Brain microvascular endothelial cell (primary cell): ENCODE data around the gene FANCG.

Experiments used
- DNase-seq: peaks from one replicate; pipeline ENCODE4 v3.0.0-alpha.2; 2020
- H3K27ac ChIP-seq: fragments of 250-450 bp; sonication (Bioruptor Pico); 2 replicates; pipeline ENCODE4 v1.5.1; 2020; ENCODE audit warnings: mild to moderate bottlenecking, moderate library complexity
- H3K27me3 ChIP-seq: fragments of 250-450 bp; sonication (Bioruptor Pico); replicated peaks from 2 replicates; pipeline ENCODE4 v1.5.1; 2020; ENCODE audit warnings: mild to moderate bottlenecking
- H3K36me3 ChIP-seq: fragments of 250-450 bp; sonication (Bioruptor Pico); replicated peaks from 2 replicates; pipeline ENCODE4 v1.5.1; 2020; ENCODE audit warnings: mild to moderate bottlenecking
- H3K4me3 ChIP-seq: 2 replicates; pipeline ENCODE4 v1.5.1; 2011; ENCODE audit warnings: low read depth, mild to moderate bottlenecking, control low read depth, low read length, moderate library complexity
- in situ Hi-C: cut with HindIII; loops from 2 replicates; pipeline ENCODE4 v1.10.0; 2017; ENCODE audit warnings: low sequenced_read_pairs, low pct_ligation_motif_present
- TF ChIP-seq, protein P1 (sequence below): IDR thresholded peaks from 2 replicates; pipeline ENCODE4 v1.5.1; 2011; ENCODE audit warnings: low read depth, mild to moderate bottlenecking, moderate library complexity, low read length, control low read depth, inconsistent platforms; ENCODE audit errors: missing control alignments

The FANCG gene

GRCh38 chr9:35079426-35080341, at the start of gene FANCG:
Gene FANCG, minus strand, starts transcription at chr9:35079942. Its CDS starts 418 bp downstream, at chr9:35079524.
- TF ChIP-seq, protein P1, sequence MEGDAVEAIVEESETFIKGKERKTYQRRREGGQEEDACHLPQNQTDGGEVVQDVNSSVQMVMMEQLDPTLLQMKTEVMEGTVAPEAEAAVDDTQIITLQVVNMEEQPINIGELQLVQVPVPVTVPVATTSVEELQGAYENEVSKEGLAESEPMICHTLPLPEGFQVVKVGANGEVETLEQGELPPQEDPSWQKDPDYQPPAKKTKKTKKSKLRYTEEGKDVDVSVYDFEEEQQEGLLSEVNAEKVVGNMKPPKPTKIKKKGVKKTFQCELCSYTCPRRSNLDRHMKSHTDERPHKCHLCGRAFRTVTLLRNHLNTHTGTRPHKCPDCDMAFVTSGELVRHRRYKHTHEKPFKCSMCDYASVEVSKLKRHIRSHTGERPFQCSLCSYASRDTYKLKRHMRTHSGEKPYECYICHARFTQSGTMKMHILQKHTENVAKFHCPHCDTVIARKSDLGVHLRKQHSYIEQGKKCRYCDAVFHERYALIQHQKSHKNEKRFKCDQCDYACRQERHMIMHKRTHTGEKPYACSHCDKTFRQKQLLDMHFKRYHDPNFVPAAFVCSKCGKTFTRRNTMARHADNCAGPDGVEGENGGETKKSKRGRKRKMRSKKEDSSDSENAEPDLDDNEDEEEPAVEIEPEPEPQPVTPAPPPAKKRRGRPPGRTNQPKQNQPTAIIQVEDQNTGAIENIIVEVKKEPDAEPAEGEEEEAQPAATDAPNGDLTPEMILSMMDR, result peak; percentile 5
- peak; percentile 91 for DNase-seq
- Histone ChIP-seq H3K36me3 (no peaks in the 10 kb centered on the region), H3K27ac (peak within 1 kb of the TSS; percentile 5), H3K27me3 (no peaks in the 10 kb centered on the region), H3K4me3 (peak within 1 kb of the TSS; percentile 79)
- in situ Hi-C loops, result no loop called here

DNA sequence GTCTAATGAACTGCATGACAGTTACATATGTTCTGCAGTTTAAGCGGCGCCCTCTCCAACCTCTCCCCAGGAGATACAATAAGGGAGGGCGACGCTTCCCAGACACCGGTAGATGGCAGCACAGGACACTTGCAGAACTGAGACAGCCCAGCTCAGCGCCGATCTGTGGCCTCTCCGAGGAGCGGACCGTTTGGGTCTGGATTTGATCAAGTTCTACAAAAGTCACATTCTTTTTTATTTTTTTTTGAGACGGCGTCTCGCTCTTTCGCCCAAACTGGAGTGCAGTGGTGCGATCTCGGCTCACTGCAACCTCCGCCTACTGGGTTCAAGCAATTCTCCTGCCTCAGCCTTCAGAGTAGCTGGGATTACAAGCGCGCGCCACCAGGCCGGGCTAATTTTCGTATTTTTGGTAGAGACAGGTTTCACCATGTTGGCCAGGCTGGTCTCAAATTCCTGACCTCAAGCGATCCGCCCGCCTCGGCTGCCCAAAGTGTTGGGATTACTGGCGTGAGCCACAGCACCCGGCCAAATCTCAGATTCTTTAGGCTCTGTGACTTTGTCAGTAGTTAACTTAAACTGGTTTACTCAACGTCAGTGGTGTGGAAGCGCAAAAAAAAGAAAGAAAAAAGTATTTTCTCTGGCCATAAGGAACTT, 37.3 kb upstream of the FANCG start:
- Histone ChIP-seq H3K4me3 (peak overlapping the region; percentile 94), H3K27me3 (no peaks in the 10 kb centered on the region), H3K27ac (no peak overlapping the region), H3K36me3 (no peaks in the 10 kb centered on the region)
- peak; percentile 90 for DNase-seq
- in situ Hi-C loops, result no loop called here
- TF ChIP-seq, protein P1, result peak; percentile 97

GRCh38 chr9:35116539-35116897, 36.8 kb upstream of the FANCG start:
- Histone ChIP-seq H3K27me3 (no peaks in the 10 kb centered on the region), H3K36me3 (no peaks in the 10 kb centered on the region), H3K4me3 (peak overlapping the region; percentile 94), H3K27ac (peak overlapping the region; percentile 38)
- TF ChIP-seq, protein P1, result no peak
- DNase-seq, result no peak
- in situ Hi-C loops, result no loop called here

- Histone ChIP-seq H3K4me3 (peak within 1 kb of the TSS; percentile 94), H3K27me3 (no peaks in the 10 kb centered on the region), H3K36me3 (no peaks in the 10 kb centered on the region), H3K27ac (peak within 1 kb of the TSS; percentile 89)
- TF ChIP-seq, protein P1, result no peak
- in situ Hi-C loops, result no loop called here
- peak; percentile 98 for DNase-seq
Measured at GRCh38 chr9:35115680-35116538, 36.2 kb upstream of the FANCG start, which contains the start of gene ATOSB. Gene ATOSB, minus strand, starts transcription at chr9:35115862. Its CDS starts 7,588 bp downstream, at chr9:35108274.

DNA sequence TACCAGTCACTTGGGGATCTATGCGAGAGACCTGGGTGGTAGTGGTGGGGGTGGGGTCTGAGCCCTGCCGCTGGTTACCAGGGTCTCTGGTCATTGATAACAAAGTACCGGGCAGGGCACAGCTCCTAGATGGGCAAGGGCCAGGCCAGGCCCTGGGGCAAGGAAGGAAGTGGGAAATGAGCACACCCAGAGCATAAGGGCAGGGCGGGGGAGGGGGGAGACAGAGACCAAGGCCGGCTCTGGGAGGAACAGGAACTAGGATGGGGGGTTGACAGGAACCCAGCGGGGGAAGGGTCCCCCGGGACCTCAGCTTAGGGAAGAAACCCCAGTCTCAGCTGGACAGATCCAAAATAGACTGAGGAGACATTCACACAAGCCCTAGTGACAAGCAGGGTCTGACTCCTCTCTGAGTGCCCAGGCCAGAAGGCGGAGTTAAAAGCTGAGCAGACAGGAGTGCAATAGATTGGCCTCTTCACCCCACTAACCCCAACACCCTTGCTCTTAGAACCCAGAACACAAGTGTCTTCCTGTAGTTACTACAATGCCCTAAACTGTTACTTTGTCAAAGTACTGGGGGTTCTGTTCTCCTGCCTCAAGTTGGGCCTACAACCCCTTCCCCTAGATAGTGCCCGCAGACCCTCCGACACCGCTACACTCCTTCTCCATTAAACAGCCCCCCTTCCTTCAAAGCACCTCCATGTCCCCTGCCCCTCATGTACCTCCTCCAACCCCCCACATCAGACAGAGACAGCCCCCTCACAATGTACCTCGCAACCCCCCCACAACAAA, 35.3 kb upstream of the FANCG start:
- H3K36me3 ChIP-seq, result no peaks in the 10 kb centered on the region
- DNase-seq, result peak; percentile 28
- H3K27me3 ChIP-seq, result no peaks in the 10 kb centered on the region
- H3K27ac ChIP-seq, result peak overlapping the region; percentile 89
- peak overlapping the region; percentile 94 for H3K4me3 ChIP-seq
- in situ Hi-C loops, result no loop called here
- TF ChIP-seq, protein P1, result no peak
